NCI-H1417 treated with DMSO at 0.1 percent for 48 hours (cell line): ENCODE measurements around the gene TXNDC8.
"Not testable (repeated sequence)": the region's sequence is repeated elsewhere in the genome, so short reads cannot be mapped to it uniquely, and the experiment has no call there.

Experiments
- DNase-seq: peaks from one replicate; lab custom pipeline; 2025; lab: John Stamatoyannopoulos, UW

TXNDC8 gene

DNA sequence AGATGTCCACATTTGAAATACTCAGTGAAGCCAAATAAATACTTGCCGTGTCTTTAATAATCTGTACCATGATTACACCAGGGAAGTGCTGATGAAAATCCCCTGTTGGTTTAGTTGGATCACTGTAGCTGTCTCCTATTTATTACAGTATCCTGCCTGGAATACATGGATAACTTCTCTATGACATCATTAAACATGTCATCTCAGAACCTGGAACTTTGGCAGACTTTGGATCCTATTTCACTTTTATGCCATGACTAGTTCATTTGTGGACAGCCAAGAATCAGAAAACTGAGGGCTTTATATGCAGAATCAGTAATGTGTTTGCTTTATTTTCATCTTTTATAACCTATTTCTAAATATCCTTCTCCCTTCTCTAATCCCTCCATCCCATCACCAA lies at the start of gene TXNDC8:
Gene TXNDC8 (minus strand): TSS at position 137 of the 400 bp plus-strand sequence.
- DNase-seq, result no peak

DNA sequence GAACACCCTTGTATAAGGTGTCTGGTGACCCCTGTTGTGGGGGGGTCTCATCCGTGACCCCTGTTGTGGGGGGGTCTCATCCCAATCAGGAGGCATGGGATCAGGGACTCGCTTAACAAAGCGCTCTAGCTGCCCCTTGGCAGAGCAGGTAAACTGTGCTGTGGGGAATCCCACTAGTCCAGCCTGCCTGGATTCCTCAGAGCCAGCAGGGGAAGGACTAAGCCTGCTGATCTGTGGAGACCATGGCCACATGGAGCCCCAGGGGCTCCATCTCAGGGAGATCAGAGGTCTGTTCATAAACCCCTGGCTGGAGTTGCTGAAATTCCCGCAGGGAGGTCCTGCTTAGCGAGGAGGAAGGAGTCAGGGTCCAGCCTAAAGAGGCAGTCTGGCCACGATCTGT lies 45.8 kb upstream of the TXNDC8 start:
- no peak for DNase-seq

DNA sequence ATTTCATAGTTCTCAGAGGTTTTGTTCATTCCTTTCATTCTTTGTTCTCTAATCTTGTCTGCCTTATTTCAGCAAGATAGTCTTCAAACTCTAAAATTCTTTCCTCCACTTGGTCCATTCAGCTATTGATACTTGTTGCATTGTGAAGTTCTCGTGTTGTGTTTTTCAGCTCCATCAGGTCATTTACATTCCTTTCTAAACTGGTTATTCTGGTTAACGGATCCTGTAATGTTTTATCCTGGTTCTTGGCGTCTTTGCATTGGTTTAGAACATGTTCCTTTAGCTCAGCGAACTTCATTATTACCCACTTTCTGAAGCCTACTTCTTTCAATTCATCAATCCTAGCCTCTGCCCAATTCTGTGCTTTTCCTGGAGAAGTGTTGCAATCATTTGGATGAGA lies 45.1 kb upstream of the TXNDC8 start:
- no peak for DNase-seq

DNA sequence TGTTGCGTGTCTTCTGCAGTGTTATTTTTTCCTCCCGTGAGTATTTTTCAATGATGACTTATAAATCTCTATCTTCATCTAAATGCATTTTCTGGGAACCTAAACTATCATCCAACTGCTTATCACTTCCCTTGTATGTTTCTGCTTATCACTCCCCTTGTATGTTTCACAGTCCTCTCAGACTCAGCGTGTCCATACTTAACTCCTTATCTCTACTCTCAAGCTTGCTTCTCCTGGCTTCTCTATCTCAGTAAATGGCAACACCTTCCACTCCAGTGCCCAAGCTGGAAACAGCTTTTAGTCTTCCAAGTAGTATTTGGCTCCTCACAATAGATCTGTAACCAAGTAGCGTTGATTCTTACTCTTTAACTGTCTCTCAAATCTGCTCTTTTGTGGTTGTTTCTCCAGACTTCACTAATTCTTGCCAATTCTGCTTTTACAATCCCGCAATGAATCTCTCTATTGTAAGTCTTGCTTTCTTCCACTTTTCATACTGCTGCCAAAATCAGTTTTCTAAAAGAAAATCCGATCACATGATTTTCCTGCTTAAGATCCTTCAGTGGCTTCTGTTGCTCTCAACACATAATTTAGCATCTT lies 33.8 kb upstream of the TXNDC8 start:
- no peak for DNase-seq

DNA sequence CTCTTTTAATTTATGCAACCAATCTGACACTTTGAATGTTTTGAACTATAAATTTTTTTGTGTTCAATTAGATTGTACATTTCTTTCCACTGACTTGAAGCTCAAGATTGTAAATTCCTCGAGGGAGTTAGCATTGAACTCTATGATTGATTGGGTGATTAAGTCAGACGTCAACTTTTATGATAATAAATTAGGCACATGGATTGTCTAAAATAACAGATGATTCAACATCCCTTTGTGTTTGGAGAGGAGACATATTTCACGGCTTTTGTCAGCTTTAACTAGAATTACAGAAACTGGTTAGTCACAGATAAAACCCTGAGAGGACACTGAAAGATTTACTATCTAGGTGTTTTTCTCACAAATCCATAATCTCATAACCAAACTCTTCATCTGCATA lies 32.7 kb upstream of the TXNDC8 start:
- DNase-seq, result no peak

DNA sequence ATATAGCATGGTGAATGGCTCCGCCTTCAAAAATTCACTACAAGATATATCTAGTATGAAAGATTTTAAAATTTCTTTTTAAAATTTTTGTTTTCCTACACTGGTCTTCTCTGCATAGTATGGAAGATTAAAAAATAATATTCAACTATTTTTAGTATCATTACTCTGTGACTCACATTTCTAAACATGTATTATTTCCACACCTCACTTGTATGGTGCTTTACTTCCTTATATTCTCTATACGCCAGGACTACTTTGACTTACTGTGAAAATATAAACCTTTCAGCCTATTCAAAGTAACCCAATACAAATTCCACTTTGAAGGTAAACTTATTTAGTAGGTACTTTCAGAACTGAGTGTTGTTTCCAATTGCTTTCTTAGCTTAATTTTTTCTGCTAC lies 26.8 kb upstream of the TXNDC8 start:
- DNase-seq, result no peak

DNA sequence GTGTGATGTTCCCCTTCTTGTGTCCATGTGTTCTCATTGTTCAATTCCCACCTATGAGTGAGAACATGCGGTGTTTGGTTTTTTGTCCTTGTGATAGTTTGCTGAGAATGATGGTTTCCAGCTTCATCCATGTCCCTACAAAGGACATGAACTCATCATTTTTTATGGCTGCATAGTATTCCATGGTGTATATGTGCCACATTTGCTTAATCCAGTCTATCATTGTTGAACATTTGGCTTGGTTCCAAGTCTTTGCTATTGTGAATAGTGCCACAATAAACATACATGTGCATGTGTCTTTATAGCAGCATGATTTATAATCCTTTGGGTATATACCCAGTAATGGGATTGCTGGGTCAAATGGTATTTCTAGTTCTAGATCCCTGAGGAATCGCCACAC lies 21.3 kb upstream of the TXNDC8 start:
- not testable (repeated sequence) for DNase-seq

DNA sequence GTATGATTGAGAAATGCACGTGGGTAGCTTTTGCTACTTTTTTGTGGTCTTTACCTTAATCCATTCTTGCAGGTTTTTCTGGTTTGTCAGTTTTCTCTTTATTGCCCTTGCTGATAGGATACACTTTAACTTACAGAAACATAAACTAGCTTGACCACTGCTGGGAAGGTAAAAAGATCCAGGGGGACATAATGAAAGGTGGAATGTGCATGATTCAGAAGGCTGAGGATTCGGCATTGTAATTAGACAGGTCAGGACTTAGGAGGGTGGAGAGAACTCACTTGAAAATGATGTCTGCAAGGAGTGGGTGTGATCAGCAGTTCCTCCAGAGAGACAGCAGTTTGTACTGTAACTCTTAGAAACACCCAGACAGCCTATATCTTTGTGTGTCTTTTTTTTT lies 19.8 kb upstream of the TXNDC8 start:
- no peak for DNase-seq

DNA sequence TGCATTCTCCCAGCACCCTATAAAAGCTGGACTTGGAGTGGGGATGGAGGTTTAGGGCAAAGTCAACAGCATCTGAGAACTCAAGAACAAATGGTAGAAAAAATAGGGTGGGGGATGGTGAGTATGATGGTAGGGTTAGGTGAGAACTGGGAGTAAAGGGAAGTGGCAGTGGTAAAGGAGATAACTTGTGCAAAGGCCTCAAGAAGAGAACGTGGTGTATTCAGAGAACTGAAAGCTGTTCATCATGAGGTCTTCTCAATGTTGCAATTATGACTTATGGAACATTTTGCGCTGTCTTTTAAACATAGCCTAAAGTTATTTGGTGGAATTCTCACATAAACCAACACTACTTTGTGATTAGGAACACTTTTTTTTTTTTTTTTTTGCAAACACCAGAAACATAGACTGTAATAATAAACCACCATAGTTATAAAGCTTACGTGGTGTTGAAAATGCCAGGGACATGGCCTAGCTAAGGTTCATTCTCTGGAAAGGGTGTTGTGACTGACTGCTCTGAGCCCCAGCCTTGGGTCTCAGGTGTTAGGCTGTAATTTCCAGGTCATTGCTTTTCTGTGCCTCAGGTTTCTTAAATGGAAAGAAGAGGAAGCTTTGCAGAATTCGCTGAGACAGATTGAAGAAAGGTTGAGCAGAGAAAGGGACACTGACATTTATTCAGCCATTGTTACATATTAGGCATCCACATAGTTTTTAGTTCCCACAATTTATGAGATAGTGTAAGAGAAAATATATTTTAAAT lies 19.2 kb upstream of the TXNDC8 start:
- DNase-seq, result no peak

DNA sequence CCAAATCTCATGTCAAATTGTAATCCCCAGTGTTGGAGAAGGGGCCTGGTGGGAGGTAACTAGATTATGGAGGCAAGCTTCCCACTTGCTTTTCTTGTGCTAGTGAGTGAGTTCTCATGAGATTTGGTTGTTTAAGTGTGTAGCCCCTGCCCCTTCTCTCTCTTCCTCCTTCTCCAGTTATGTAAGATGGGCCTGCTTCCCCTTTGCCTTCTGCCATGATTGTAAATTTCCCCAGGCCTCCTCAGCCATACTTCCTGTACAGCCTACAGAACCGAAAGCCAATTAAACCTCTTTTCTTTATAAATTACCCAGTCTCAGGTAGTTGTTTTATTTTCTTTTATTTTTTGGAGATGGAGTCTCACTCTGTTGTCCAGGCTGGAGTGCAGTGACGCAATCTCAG lies 18.2 kb upstream of the TXNDC8 start:
- no peak for DNase-seq

DNA sequence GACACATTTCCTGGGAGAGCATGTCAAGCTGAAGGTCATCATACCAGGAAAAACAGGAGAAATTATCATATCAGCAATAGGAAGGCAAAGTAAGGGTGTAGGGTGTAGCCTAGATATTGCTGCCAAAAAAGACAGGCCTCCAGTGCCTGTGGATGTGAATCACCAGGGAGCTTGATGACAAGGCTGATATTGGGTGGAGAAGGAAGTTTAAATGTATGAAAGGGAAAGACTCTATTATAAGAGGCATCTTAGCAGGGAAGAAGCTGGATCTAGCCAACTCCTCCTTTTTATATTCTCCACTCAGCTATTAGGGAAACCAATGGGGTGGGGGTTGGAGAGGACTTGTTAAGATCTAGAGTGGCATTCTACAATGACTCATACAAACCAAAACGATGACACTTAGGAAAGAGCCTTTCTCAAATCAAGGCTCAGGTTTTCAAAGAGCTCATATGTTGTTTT lies 13.4 kb upstream of the TXNDC8 start:
- DNase-seq, result no peak

DNA sequence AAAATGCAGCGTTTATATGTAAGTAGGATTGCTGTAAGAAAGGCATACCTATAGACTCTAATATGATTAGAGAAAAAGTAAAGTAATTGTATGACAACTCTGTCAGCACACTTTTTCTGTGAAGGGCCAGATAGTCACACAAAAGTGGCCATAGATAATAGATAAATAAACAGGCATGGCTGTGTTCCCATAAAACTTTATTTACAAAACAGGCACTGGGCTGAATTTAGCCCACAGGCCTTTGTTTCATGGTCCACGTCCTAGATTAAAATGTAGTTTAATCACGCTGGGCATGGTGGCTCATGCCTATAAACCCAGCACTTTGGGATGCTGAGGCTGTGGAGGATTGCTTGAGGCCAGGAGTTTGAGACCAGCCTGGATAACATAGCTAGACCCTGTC lies 8.7 kb upstream of the TXNDC8 start:
- no peak for DNase-seq

DNA sequence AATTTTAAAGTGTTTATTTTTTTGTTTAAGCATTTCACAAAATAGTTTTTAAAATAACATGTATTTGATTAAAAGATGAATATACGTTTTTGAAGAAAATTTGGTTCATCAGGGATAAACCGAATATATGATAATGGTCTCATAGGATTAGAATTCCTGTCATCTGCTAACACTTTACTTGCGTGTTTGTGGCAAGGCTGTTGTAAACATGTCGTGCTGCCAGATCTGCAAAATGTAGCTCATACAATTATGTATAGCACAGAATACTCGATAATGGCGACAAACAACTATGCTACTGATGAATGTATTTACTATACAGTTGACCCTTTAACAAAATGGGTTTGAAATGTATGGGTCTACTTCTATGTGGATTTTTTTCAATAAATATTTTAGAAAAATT lies 7.2 kb upstream of the TXNDC8 start:
- DNase-seq, result no peak

DNA sequence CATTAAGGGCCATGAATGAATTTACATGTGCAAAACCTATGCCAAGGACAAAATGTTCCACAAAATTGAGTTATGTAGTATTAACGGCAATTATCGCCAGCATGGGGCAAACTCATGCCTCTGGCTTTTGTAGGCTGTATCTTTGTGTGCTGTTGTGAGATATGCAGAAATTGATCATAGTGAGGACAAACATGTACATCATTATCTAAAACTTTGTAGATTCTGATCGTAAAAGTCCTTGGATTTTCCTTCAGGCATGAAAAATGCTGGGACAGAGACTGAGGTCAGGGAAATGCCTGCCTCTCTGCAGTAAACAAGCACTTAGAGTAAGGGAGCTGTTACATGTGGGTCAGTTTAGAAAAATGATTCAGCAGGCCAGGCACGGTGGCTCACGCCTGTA lies 5.9 kb upstream of the TXNDC8 start:
- no peak for DNase-seq

DNA sequence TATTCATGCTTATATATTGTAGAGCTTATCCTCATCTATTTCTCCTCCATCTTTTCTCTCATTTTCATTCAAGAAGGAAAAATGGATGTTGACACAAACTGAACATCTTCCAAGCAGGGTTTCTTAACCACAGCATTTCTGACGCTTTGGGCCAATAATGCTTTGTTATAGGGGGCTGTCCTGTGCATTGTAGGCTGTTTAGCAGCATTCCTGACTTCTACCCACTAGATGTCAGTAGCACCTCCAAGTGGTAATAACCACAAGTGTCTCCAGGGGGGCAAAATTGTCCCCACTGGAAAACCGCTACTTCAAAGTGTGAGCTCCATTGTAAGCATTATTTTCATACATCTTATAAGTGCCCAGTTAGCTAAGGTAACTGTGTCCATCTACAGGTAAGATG lies 2.6 kb upstream of the TXNDC8 start:
- DNase-seq, result no peak

DNA sequence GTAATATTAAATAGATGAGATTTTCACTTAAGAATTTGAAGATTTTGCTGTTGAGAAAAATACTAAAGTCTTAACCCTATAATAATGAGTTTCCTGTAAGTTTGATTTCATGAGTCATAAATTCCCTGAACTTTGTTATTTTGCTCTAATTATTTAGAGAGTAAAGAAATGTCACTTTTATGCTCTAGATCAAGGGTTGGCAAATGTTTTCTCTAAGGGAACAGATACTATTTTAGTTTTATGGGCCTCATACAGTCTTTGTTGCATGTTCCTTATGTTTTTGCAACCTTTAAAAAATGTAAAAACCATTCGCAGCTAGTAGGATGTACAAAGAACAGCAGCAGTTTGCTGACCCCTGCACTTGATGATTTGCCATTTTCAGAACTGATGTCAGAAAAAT lies 480 bp upstream of the TXNDC8 start:
- no peak for DNase-seq

DNA sequence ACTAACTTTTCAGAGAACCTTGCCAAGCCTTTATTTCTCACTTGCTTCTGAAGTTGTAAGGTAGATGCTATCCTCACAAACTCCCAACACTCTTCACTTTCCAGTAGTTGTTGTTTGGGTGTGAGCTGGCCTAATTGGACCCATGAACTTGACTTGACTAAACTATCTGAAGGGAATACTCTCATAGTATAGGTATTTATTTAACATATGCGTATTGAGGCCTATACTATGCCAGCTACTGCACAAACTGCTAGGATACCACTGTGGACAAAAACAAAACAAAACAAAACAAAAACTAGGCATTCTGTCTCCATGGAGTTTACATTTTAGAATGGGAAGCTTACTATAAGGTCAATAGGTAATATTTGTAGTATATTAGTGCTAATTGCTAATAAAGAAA lies 1.3 kb downstream of the TXNDC8 start:
- DNase-seq, result no peak

DNA sequence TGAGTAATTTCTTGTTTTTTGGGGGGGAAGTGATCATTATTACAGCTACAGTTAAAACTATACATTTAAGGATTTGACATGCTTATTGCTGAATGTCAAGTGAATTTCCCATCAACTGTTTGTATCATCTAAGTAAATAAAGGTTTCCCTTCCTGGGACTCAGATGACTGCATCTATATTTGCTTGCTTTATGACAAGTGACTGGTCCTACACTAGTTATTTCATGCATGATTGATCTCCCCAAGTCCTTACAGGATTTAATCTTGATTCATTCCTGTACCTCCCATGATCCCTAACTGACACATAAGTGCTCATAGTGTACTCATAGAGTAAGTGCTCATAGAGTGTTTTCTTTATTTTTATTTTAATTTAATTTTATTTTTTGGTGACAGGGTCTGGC lies 2.8 kb downstream of the TXNDC8 start:
- DNase-seq, result no peak

DNA sequence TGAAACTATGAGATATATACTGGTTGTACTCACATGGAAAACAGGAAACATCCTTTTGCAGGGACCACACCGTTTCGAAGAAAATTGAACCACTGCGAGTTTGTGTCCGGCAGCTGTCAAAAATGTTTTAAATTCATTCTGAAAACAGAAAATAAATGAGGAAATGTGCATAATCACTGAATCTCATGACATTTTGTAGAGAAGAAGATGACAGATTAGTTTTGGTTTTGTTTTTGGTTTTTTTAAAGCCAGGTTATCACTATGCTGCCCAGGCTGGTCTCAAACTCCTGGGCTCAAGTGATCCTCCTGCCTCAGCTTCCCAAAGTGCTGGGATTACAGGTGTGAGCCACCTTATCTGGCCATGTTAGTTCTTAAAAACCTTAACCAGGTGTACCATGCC lies 3.5 kb downstream of the TXNDC8 start:
- no peak for DNase-seq

DNA sequence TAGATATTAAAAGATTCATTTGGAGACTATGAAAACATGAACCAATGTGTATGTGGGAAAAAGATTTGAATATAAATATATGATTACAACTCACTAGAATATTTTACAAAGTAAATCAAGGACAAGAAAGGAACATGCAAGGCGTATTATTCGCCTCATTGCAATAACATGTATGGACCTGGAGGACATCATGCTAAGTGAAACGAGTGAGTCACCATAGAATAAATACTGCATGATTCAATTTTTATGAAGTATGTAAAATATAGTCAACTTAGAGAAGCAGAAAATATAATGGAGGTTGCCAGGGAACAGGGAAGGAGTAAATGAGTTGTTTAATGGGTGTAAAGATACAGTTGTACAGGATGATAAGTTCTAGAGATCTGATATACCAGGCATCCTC lies 4.9 kb downstream of the TXNDC8 start:
- no peak for DNase-seq

DNA sequence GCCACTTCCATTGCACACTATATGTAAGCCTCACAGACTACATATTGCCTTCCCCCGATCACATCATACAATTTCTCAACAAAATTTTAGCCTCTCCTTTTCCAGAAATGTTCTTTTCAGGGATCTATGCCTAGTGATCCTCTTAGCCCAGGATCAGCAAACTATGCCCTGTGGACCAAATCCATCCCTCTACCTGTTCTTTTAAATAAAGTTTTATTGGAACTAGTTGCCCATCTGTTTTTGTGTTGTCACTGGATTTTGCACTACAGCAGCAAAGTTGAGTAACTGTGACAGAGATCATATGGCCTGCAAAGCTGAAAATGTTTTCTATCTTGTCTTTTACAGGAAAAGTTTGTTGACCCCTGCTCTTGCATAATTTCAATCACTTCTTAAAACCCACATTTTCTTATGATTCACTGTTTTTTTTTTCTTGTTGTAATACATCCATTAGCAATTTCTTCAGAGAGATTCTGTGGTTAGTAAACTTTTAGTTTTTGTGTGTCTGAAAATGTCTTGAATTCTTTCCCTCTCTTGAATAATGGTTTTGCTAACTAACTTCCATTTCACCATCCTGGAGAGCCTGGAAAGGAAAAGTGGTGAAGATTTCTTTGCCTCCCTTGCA lies 7.1 kb downstream of the TXNDC8 start:
- DNase-seq, result no peak

DNA sequence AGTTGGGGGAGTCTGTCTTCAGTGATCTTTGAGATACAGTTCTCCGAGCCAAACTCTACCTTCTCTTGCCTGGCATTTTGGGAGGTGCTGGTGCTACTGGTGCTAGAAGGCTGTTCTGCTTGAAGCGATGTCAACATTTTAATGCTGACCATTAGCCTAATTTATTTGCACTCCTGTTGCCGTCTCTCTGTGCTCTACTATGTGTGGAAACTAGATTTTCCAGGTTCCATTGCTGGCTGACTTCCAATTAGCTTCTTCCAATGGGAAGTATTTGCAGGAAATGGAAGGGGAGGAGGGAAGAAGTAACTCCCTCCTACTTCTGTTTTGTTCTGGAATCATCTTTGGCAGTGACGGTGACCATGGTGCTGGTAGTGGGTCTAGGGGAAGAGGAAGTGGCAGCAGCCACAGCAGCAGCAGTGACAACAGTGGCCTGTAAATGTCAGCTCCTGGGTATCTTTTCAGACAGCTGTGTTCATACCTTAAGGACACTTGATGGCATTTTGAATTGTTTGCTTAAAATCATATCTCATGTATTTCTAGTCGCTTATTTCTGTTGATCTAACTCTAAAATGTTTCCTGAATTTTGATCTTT lies 7.9 kb downstream of the TXNDC8 start:
- no peak for DNase-seq

DNA sequence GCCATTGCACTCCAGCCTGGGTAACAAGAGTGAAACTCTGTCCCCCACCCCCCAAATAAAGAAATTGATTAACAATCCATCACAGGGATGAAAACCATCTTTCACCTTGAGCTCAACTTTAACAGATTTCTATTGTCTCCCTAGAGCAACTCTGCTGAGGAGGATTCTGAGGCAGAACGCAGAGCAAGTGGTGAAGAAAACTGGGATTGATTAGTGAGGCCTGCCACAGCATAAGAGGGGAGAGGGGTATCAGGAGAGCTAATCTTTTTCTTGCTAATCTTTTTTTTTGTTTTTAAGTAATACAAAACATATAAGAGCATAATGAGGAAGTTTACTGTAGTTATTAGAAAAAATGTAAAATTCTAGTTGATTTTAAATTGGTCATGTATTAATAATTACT lies 8.9 kb downstream of the TXNDC8 start:
- no peak for DNase-seq
